GM23248 (cell line): ENCODE results near the gene SLC25A21. TPM values are rescaled to one million over a fixed set of nuclear protein-coding genes. Genes with fewer than 3 reads are reported as not detected.

Experiments used
- DNase-seq: peaks from one replicate; pipeline ENCODE4 v3.0.0-alpha.2; 2015
- H2AFZ ChIP-seq: fragments of 200-600 bp; sonication (generic); 2 replicates; pipeline ENCODE4 v1.6.1; 2016; ENCODE audit warnings: antibody characterized with exemption
- H3F3A ChIP-seq: fragments of 200-600 bp; sonication (generic); 2 replicates; pipeline ENCODE4 v1.6.1; 2016; ENCODE audit warnings: mild to moderate bottlenecking, antibody characterized with exemption, mixed run types; ENCODE audit not compliant: insufficient read depth
- H3K27ac ChIP-seq: fragments of 200-600 bp; sonication (generic); 2 replicates; pipeline ENCODE4 v1.5.1; 2016; ENCODE audit warnings: mild to moderate bottlenecking
- H3K27me3 ChIP-seq: fragments of 200-600 bp; sonication (generic); replicated peaks from 2 replicates; pipeline ENCODE4 v1.6.1; 2016; ENCODE audit warnings: mild to moderate bottlenecking; ENCODE audit not compliant: insufficient read depth
- H3K36me3 ChIP-seq: fragments of 200-600 bp; sonication (generic); 2 replicates; pipeline ENCODE4 v1.6.1; 2016; ENCODE audit warnings: low read depth, mild to moderate bottlenecking
- H3K4me1 ChIP-seq: fragments of 200-600 bp; sonication (generic); 2 replicates; pipeline ENCODE4 v1.6.1; 2016; ENCODE audit warnings: mild to moderate bottlenecking; ENCODE audit not compliant: insufficient read depth
- H3K4me2 ChIP-seq: fragments of 200-600 bp; sonication (generic); one replicate; pipeline ENCODE4 v1.6.1; 2016; ENCODE audit warnings: mild to moderate bottlenecking; ENCODE audit not compliant: unreplicated experiment
- H3K4me3 ChIP-seq: fragments of 200-600 bp; sonication (generic); 2 replicates; pipeline ENCODE4 v1.5.1; 2016; ENCODE audit warnings: mild to moderate bottlenecking
- H3K79me2 ChIP-seq: fragments of 200-600 bp; sonication (generic); 2 replicates; pipeline ENCODE4 v1.6.1; 2016; ENCODE audit warnings: mild to moderate bottlenecking; ENCODE audit not compliant: insufficient read depth
- H3K9ac ChIP-seq: fragments of 200-600 bp; sonication (generic); 2 replicates; pipeline ENCODE4 v1.6.1; 2016; ENCODE audit warnings: mild to moderate bottlenecking
- H3K9me2 ChIP-seq: fragments of 200-600 bp; sonication (generic); 2 replicates; pipeline ENCODE4 v1.6.1; 2016; ENCODE audit warnings: mixed run types, mild to moderate bottlenecking, moderate library complexity; ENCODE audit not compliant: insufficient read depth
- H3K9me3 ChIP-seq: fragments of 200-600 bp; sonication (generic); one replicate; pipeline ENCODE4 v1.6.1; 2017; ENCODE audit warnings: low read depth
- H4K20me1 ChIP-seq: fragments of 200-600 bp; sonication (generic); 2 replicates; pipeline ENCODE4 v1.6.0; 2016; ENCODE audit not compliant: insufficient read depth
- EZH2 ChIP-seq: fragments of 200-600 bp; sonication (generic); IDR thresholded peaks from 2 replicates; pipeline ENCODE4 v1.6.1; 2018; ENCODE audit warnings: antibody characterized with exemption, mild to moderate bottlenecking; ENCODE audit not compliant: insufficient read depth, poor library complexity, severe bottlenecking
- EZH2phosphoT487 ChIP-seq: fragments of 200-600 bp; sonication (generic); IDR thresholded peaks from 2 replicates; pipeline ENCODE4 v1.6.1; 2018; ENCODE audit warnings: antibody characterized with exemption, moderate library complexity, mild to moderate bottlenecking, low read depth; ENCODE audit not compliant: insufficient read depth
- WGBS, 2 experiments: methylation state at CpG; one replicate each; pipeline ENCODE4 v1.1.6; 2015 to 2017; ENCODE audit warnings: low lambda C conversion rate in 2 of 2, low coverage in 1 of 2; ENCODE audit errors: missing lambda C conversion rate in 2 of 2; 5-methylcytosine and 5-hydroxymethylcytosine counted together
- in situ Hi-C: fragments of 300-500 bp; cut with MboI; formaldehyde crosslinking; loops from 2 replicates; pipeline ENCODE4 v1.15.0; 2020
- polyA plus RNA-seq: library from polyadenylated mRNA; unstranded; fragments of >200 nt; fragmentation: Nextera tagmentation; extraction: Ambion mirVana; gene quantifications from 2 replicates; pipeline ENCODE4 v1.2.1, GENCODE V29; 2016
- total RNA-seq: library from RNA; depleted of rRNA; stranded (reverse); fragments of >200 nt; shearing (Covaris generic); gene quantifications from 2 replicates; pipeline ENCODE4 v1.2.3, GENCODE V29; 2014

Gene SLC25A21
- total and polyA plus RNA-seq, 2 experiments from 2014 or later = 0.26 TPM; not detected in 1

GRCh38 chr14:37048666-37049071 is 123.7 kb downstream of the SLC25A21 start:
- Histone ChIP-seq H3K9me2 (no peaks in the 10 kb centered on the region), H2AFZ (no peak overlapping the region), H3K4me1 (peaks cover 22% of the 10 kb centered on the region), H3K4me3 (no peak overlapping the region), H4K20me1 (no peaks in the 10 kb centered on the region), H3K27me3 (no peaks in the 10 kb centered on the region), H3K9me3 (no peaks in the 10 kb centered on the region), H3F3A (0 out of 2 replicates have a peak, but pooled peaks cover 7% of the 10 kb centered on the region), H3K27ac (no peak overlapping the region), H3K79me2 (no peaks in the 10 kb centered on the region), H3K36me3 (no peaks in the 10 kb centered on the region), H3K4me2 (peak overlapping the region; percentile 31), H3K9ac (no peak overlapping the region)
- in situ Hi-C loops = no loop called here
- TF ChIP-seq EZH2phosphoT487 (no peak), EZH2 (no peak)
- peak; percentile 62 for DNase-seq

DNA sequence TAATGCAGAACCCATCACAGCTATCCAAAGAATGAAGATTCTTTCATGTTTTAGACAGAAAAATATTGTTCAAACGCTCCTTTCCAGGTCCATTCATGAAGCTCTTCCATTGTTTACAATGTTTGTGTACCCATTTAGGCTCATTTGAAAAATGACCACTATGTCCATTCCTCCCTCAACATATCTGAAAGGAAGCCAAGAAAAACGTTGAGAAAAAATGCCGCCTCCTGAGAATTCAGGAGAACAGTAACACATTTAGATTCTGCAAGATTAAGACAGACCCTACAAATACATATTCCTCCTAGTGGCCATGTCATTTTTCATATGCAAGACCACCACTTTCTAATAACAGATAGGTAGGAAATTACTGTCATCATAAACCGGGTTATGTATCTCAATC is 124.4 kb downstream of the SLC25A21 start:
- Histone ChIP-seq H3K4me1 (peaks cover 22% of the 10 kb centered on the region), H3K27ac (no peak overlapping the region), H3K9ac (no peak overlapping the region), H3K9me3 (no peaks in the 10 kb centered on the region), H3K79me2 (no peaks in the 10 kb centered on the region), H3K4me2 (peak overlapping the region; percentile 45), H3K36me3 (no peaks in the 10 kb centered on the region), H3K9me2 (no peaks in the 10 kb centered on the region), H3K27me3 (no peaks in the 10 kb centered on the region), H2AFZ (no peak overlapping the region), H4K20me1 (no peaks in the 10 kb centered on the region), H3K4me3 (no peak overlapping the region), H3F3A (0 out of 2 replicates have a peak, but pooled peaks cover 7% of the 10 kb centered on the region)
- 51 to 60% methylated on average over 4 of the region's 4 CpGs for WGBS, 2 experiments
- TF ChIP-seq EZH2 = no peak
- TF ChIP-seq EZH2phosphoT487 = no peak
- in situ Hi-C loops = no loop called here
- DNase-seq = no peak

DNA sequence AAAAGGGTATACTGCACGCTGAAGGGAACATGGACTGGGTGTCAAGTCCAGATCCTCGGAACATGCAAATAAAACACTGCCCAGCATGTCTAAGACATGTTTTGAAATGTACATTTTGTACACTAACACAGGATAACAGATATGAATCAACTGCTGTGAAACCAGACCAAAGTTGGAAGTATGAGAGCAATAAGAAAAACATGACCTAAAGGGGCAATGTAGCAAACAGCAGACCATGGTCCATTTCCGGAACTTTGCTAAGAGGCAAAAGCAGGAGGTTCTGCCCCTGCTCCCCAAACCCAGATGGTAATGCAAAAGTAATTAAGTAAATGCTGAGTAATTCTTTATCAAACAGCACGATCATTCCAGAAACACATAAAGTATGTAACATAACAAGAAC is 125.2 kb downstream of the SLC25A21 start:
- Histone ChIP-seq H3K4me2 (peak overlapping the region; percentile 45), H3K4me3 (no peak overlapping the region), H3F3A (0 out of 2 replicates have a peak, but pooled peaks cover 7% of the 10 kb centered on the region), H3K27ac (no peak overlapping the region), H3K36me3 (no peaks in the 10 kb centered on the region), H3K27me3 (no peaks in the 10 kb centered on the region), H3K9me3 (no peaks in the 10 kb centered on the region), H3K9ac (no peak overlapping the region), H3K9me2 (no peaks in the 10 kb centered on the region), H4K20me1 (no peaks in the 10 kb centered on the region), H3K4me1 (peaks cover 22% of the 10 kb centered on the region), H3K79me2 (no peaks in the 10 kb centered on the region), H2AFZ (no peak overlapping the region)
- 85% methylated on average over 4 of the region's 4 CpGs for WGBS, 2 experiments
- TF ChIP-seq EZH2 (no peak), EZH2phosphoT487 (no peak)
- in situ Hi-C loops = no loop called here
- no peak for DNase-seq

GRCh38 chr14:37046815-37047214 is 125.6 kb downstream of the SLC25A21 start:
- Histone ChIP-seq H3F3A (0 out of 2 replicates have a peak, but pooled peaks cover 7% of the 10 kb centered on the region), H3K9me3 (no peaks in the 10 kb centered on the region), H4K20me1 (no peaks in the 10 kb centered on the region), H3K27me3 (no peaks in the 10 kb centered on the region), H3K27ac (no peak overlapping the region), H3K36me3 (no peaks in the 10 kb centered on the region), H3K4me3 (no peak overlapping the region), H3K9me2 (no peaks in the 10 kb centered on the region), H2AFZ (no peak overlapping the region), H3K4me2 (no peak overlapping the region), H3K9ac (no peak overlapping the region), H3K4me1 (peaks cover 22% of the 10 kb centered on the region), H3K79me2 (no peaks in the 10 kb centered on the region)
- TF ChIP-seq EZH2phosphoT487 (no peak), EZH2 (no peak)
- WGBS, 2 experiments = 93 to 98% methylated on average over 2 of the region's 2 CpGs
- DNase-seq = no peak
- in situ Hi-C loops = no loop called here

- Histone ChIP-seq H3K9me3 (no peaks in the 10 kb centered on the region), H3K79me2 (no peaks in the 10 kb centered on the region), H3K4me2 (no peak overlapping the region), H3K4me1 (peaks cover 22% of the 10 kb centered on the region), H3K27ac (no peak overlapping the region), H3F3A (0 out of 2 replicates have a peak, but pooled peaks cover 7% of the 10 kb centered on the region), H3K36me3 (no peaks in the 10 kb centered on the region), H3K4me3 (no peak overlapping the region), H3K27me3 (no peaks in the 10 kb centered on the region), H3K9ac (no peak overlapping the region), H3K9me2 (no peaks in the 10 kb centered on the region), H4K20me1 (no peaks in the 10 kb centered on the region), H2AFZ (no peak overlapping the region)
- no peak for DNase-seq
- in situ Hi-C loops = no loop called here
- WGBS, 2 experiments = 92 to 95% methylated on average over 5 of the region's 5 CpGs
- TF ChIP-seq EZH2 = no peak
- no peak for TF ChIP-seq EZH2phosphoT487
These were observed 126.9 kb downstream of the SLC25A21 start for GRCh38 chr14:37045340-37046061.
